ENCODE results near the gene ACTRT2. TPM values are rescaled to one million over a fixed set of nuclear protein-coding genes. Genes with fewer than 3 reads are reported as not detected.

Gene ACTRT2
- total and polyA plus RNA-seq, 2 experiments from 2014 or later: not detected

DNA sequence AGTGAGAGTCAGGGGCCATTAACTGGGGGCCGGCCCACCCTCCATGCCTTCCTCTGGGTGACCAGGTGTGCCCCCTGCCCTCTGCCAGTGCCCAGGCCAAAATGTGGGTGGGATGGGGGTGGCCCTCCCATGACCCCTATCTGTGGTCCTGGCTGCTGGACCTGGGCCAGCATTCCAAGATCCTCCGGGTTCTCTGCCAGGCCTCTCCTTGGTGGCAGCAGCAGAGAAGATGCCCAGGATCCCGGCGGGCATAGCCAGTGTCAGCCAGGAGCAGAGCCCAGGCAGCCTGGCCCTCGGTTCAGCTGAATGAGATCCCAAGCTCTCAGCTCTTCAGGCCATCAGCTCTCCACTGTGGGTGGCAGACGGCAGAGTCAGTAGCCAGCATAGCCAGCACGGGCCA is 31.3 kb upstream of the ACTRT2 start (continued):
- TF ChIP-seq, protein P1, sequence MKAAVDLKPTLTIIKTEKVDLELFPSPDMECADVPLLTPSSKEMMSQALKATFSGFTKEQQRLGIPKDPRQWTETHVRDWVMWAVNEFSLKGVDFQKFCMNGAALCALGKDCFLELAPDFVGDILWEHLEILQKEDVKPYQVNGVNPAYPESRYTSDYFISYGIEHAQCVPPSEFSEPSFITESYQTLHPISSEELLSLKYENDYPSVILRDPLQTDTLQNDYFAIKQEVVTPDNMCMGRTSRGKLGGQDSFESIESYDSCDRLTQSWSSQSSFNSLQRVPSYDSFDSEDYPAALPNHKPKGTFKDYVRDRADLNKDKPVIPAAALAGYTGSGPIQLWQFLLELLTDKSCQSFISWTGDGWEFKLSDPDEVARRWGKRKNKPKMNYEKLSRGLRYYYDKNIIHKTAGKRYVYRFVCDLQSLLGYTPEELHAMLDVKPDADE (IDR thresholded peaks at IDR 0.05): no peak
- TF ChIP-seq EZH2phosphoT487 (IDR thresholded peaks at IDR 0.05; ENCODE audit: unreplicated experiment) (no peak), STAT1 (IDR thresholded peaks at IDR 0.05; ENCODE audit: unreplicated experiment) (no peak)

DNA sequence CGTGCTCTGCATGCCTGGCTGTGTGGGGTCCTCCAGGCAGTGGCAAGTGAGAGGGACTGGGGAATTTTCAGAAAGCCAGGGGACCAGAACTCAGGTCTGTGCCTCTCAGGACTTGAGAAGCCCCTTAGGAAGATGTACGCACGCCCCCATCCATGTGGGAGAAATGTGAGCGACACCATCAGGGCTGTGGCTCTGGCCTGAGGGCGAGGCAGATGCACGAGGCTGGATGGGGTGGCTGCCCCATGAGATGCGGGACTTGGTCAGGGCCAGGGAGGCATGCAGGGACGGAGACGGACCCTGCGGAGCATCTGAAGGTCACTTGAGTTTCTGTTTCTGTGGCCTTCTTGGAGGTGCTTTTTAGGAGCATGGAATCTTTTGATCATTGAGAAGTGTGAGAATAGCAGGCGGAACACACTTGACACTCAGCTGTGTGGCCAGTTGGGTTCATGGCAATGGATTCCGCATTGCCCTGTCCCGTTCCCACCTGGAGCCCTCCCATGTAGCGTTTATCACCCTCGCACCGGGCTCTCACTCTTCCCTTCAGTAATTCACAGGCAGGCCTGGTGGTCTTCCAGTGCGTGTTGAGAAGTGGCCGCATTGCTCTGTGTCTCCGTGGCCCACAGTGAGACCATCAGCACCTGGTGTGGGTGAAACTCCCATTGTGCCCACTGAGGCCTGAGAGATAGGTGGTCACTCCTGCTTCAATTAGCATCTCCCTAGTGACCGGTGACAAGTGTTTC is 30.7 kb upstream of the ACTRT2 start:
- H3K9me3 Mint-ChIP-seq: peaks cover 81% of the 10 kb centered on the region
- H3K36me3 Mint-ChIP-seq (ENCODE audit: low read depth): peaks cover 22% of the 10 kb centered on the region

More for the DNA sequence above, 30.7 kb upstream of the ACTRT2 start:
- H2AFZ ChIP-seq: no peak overlapping the region
- H3K4me1 ChIP-seq (ENCODE audit: insufficient read depth): no peaks in the 10 kb centered on the region
- no peaks in the 10 kb centered on the region for H3K36me3 ChIP-seq (ENCODE audit: insufficient read depth)
- H3K4me2 ChIP-seq: no peak overlapping the region
- no peaks in the 10 kb centered on the region for H3K4me1 Mint-ChIP-seq
- H4K20me1 ChIP-seq (replicated peaks; ENCODE audit: insufficient read depth): no peaks in the 10 kb centered on the region
- peaks cover 3% of the 10 kb centered on the region for H3K27me3 Mint-ChIP-seq (ENCODE audit: insufficient read depth, low read depth, poor library complexity)
- H3K27ac ChIP-seq (ENCODE audit: low read depth): no peak overlapping the region
- H3K79me2 ChIP-seq (replicated peaks; ENCODE audit: insufficient read depth): no peaks in the 10 kb centered on the region
- no peaks in the 10 kb centered on the region for H3K9me2 ChIP-seq (ENCODE audit: insufficient read depth)
- TF ChIP-seq, protein P2, sequence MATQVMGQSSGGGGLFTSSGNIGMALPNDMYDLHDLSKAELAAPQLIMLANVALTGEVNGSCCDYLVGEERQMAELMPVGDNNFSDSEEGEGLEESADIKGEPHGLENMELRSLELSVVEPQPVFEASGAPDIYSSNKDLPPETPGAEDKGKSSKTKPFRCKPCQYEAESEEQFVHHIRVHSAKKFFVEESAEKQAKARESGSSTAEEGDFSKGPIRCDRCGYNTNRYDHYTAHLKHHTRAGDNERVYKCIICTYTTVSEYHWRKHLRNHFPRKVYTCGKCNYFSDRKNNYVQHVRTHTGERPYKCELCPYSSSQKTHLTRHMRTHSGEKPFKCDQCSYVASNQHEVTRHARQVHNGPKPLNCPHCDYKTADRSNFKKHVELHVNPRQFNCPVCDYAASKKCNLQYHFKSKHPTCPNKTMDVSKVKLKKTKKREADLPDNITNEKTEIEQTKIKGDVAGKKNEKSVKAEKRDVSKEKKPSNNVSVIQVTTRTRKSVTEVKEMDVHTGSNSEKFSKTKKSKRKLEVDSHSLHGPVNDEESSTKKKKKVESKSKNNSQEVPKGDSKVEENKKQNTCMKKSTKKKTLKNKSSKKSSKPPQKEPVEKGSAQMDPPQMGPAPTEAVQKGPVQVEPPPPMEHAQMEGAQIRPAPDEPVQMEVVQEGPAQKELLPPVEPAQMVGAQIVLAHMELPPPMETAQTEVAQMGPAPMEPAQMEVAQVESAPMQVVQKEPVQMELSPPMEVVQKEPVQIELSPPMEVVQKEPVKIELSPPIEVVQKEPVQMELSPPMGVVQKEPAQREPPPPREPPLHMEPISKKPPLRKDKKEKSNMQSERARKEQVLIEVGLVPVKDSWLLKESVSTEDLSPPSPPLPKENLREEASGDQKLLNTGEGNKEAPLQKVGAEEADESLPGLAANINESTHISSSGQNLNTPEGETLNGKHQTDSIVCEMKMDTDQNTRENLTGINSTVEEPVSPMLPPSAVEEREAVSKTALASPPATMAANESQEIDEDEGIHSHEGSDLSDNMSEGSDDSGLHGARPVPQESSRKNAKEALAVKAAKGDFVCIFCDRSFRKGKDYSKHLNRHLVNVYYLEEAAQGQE (IDR thresholded peaks at IDR 0.05; ENCODE audit: unreplicated experiment): no peak
- TF ChIP-seq EZH2 (IDR thresholded peaks at IDR 0.05; ENCODE audit: low read depth, unreplicated experiment) (no peak), POLR2AphosphoS5 (IDR thresholded peaks at IDR 0.05; ENCODE audit: low read depth) (no peak), STAT1 (IDR thresholded peaks at IDR 0.05; ENCODE audit: unreplicated experiment) (no peak), ZNF331 (CRISPR knock-in tag; IDR thresholded peaks at IDR 0.05; ENCODE audit: low read depth) (no peak), CREB1 (CRISPR knock-in tag; IDR thresholded peaks at IDR 0.05; ENCODE audit: low read depth) (no peak), EZH2phosphoT487 (IDR thresholded peaks at IDR 0.05; ENCODE audit: unreplicated experiment) (no peak), JUNB (IDR thresholded peaks at IDR 0.05; ENCODE audit: unreplicated experiment) (no peak)
- TF ChIP-seq, protein P3, sequence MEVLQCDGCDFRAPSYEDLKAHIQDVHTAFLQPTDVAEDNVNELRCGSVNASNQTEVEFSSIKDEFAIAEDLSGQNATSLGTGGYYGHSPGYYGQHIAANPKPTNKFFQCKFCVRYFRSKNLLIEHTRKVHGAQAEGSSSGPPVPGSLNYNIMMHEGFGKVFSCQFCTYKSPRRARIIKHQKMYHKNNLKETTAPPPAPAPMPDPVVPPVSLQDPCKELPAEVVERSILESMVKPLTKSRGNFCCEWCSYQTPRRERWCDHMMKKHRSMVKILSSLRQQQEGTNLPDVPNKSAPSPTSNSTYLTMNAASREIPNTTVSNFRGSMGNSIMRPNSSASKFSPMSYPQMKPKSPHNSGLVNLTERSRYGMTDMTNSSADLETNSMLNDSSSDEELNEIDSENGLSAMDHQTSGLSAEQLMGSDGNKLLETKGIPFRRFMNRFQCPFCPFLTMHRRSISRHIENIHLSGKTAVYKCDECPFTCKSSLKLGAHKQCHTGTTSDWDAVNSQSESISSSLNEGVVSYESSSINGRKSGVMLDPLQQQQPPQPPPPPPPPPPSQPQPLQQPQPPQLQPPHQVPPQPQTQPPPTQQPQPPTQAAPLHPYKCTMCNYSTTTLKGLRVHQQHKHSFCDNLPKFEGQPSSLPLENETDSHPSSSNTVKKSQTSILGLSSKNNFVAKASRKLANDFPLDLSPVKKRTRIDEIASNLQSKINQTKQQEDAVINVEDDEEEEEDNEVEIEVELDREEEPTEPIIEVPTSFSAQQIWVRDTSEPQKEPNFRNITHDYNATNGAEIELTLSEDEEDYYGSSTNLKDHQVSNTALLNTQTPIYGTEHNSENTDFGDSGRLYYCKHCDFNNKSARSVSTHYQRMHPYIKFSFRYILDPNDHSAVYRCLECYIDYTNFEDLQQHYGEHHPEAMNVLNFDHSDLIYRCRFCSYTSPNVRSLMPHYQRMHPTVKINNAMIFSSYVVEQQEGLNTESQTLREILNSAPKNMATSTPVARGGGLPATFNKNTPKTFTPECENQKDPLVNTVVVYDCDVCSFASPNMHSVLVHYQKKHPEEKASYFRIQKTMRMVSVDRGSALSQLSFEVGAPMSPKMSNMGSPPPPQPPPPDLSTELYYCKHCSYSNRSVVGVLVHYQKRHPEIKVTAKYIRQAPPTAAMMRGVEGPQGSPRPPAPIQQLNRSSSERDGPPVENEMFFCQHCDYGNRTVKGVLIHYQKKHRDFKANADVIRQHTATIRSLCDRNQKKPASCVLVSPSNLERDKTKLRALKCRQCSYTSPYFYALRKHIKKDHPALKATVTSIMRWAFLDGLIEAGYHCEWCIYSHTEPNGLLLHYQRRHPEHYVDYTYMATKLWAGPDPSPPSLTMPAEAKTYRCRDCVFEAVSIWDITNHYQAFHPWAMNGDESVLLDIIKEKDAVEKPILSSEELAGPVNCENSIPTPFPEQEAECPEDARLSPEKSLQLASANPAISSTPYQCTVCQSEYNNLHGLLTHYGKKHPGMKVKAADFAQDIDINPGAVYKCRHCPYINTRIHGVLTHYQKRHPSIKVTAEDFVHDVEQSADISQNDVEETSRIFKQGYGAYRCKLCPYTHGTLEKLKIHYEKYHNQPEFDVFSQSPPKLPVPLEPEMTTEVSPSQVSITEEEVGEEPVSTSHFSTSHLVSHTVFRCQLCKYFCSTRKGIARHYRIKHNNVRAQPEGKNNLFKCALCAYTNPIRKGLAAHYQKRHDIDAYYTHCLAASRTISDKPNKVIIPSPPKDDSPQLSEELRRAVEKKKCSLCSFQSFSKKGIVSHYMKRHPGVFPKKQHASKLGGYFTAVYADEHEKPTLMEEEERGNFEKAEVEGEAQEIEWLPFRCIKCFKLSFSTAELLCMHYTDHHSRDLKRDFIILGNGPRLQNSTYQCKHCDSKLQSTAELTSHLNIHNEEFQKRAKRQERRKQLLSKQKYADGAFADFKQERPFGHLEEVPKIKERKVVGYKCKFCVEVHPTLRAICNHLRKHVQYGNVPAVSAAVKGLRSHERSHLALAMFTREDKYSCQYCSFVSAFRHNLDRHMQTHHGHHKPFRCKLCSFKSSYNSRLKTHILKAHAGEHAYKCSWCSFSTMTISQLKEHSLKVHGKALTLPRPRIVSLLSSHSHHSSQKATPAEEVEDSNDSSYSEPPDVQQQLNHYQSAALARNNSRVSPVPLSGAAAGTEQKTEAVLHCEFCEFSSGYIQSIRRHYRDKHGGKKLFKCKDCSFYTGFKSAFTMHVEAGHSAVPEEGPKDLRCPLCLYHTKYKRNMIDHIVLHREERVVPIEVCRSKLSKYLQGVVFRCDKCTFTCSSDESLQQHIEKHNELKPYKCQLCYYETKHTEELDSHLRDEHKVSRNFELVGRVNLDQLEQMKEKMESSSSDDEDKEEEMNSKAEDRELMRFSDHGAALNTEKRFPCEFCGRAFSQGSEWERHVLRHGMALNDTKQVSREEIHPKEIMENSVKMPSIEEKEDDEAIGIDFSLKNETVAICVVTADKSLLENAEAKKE (CRISPR knock-in tag; IDR thresholded peaks at IDR 0.05): no peak
- no peak overlapping the region for H3K27ac Mint-ChIP-seq
- no peaks in the 10 kb centered on the region for H3F3A ChIP-seq (replicated peaks; ENCODE audit: low read depth)
- no peak for ATAC-seq
- H3K4me3 ChIP-seq: no peak overlapping the region
- no peaks in the 10 kb centered on the region for H3K27me3 ChIP-seq (ENCODE audit: insufficient read depth)
- DNase-seq (ENCODE audit: low spot score): no peak
- no peak overlapping the region for H3K4me3 Mint-ChIP-seq

All from GM23338 (cell line).